A172 (cell line): ENCODE data around the gene ZNF710. TPM values are rescaled to one million over a fixed set of nuclear protein-coding genes. Genes with fewer than 3 reads are reported as not detected.
"Not testable (repeated sequence)": the region's sequence is repeated elsewhere in the genome, so short reads cannot be mapped to it uniquely, and the experiment has no call there.

ENCODE experiments used
- DNase-seq: peaks from one replicate; pipeline ENCODE4 v3.0.0-alpha.2; 2015; ENCODE audit warnings: low spot score
- total RNA-seq: library from RNA; depleted of rRNA; stranded (reverse); fragments of >200 nt; shearing (Covaris generic); gene quantifications from 2 replicates; pipeline ENCODE4 v1.2.3, GENCODE V29; 2014; rRNA removed

ZNF710 gene
- total RNA-seq = 6.2 and 6.6 TPM in 2 replicates

DNA sequence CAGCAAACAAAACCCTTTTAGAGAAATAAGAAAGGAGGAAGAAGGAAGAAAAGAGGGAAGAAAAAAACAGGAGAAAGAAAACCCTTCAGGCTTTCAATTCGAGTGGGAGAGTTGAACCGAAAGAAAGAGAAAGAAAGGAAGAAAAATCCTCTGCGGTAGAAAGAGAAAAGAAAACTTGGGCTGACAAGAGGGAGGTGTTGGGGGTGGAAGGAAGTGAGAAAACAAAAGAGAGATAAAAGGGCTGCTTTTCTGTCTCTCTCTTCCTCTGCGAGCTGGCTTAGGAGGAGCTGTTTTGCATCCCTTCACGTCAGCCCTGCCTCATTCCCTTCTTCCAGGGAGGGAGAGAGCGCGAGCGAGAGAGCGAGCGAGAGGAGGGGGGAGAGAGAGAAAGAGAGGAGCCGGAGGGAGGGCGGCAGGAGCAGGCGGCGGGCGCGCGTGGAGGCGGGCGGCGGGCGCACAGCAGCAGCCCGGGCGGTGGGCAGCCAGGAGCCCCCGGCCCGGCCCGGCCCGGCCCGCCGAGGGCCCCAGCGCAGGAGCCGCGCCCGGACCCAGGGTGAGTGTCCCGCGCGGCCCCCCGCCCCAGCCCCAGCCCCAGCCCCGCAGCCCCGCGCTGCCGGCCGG is at the start of gene ZNF710:
TSS of gene ZNF710 (plus strand) at position 263 of the 621 bp plus-strand sequence. CDS start 65,814 bp downstream, outside the sequence.
- peak; percentile 50 for DNase-seq

GRCh38 chr15:89954541-89954940 is 46.6 kb upstream of the ZNF710 start:
- no peak for DNase-seq

DNA sequence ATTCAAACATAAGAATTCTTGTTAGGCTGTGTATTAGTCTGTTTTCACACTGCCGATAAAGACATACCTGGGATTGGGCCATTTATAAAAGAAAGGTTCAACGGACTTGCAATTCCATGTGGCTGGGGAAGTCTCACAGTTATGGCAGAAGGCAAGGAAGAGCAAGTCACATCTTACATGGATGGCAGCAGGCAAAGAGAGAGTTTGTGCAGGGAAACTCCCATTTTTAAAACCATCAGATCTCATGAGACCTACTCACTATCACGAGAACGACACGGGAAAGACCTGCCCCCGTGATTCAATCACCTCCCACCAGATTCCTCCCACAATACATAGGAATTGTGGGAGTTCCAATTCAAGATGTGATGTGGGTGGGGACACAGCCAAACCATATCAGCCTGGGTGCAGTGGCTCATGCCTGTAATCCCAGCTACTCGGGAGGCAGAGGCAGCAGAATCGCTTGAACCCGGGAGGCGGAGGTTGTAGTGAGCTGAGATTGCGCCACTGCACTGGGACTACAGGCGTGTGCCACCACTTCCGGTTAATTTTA is 45.6 kb upstream of the ZNF710 start:
- not testable (repeated sequence) for DNase-seq

- DNase-seq = no peak
Observed at GRCh38 chr15:89958107-89958805, 42.9 kb upstream of the ZNF710 start.

DNA sequence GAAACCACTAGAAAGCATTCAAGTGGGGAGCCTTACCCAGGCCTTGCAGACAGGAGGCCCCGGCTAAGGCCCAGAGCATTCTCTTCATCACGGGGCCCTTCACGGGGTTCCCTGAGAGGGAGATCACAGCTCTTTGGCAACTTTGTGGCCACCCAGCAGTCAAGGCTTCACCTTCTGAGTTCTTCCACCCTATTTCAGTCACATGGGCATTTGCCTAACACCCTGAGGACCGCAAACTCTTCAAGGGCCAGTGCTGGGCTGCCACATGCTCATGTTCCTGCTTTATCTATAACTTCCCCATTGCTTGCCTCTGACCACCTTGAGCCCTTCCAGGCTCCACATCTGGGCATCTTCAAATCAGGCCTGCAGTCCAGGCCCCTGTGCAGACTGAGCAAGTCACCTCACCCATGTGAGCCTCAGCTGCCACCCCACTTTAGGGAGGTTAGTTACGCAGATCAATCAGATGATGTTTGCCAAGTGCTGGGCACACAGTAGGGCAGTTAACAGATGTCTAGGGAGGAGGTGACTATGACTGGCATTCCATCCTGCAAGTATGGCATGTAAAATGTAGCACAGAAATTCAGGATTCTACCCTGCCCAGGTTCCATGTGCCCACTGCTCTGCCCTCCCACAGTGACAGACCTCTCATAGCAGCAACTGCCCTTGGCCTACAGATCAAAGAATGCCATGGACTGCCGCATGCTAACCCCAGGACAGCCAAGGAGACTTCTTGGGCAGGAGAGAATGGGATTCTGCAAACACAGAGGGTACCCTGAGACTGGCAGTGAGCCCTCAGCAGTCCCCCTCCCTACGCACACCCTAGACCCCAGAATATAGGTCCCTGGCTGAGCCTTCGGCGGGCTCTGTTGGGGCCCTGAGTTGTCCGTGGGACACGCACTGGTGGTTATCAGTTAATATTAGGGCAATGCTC is 37.6 kb upstream of the ZNF710 start:
- no peak for DNase-seq

GRCh38 chr15:89964232-89964954 is 36.7 kb upstream of the ZNF710 start:
- no peak for DNase-seq

DNA sequence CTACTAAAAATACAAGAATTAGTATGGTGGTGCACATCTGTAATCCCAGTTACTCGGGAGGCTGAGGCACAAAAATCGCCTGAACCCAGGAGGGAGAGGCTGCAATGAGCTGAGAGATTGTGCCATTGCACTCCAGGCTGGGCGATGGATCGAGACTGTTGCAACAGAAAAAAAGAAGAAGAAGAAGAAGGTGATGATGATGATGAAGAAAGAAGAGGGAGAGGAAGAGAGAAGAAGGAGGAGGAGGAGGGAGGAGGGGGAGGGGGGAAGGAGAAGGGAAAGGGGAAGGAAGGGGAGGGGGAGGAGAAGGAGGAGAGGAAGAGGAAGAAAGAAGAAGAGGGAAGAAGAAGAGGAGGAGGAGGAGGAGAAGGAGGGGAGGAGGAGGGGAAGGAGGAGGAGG is 33.2 kb upstream of the ZNF710 start:
- no peak for DNase-seq

DNA sequence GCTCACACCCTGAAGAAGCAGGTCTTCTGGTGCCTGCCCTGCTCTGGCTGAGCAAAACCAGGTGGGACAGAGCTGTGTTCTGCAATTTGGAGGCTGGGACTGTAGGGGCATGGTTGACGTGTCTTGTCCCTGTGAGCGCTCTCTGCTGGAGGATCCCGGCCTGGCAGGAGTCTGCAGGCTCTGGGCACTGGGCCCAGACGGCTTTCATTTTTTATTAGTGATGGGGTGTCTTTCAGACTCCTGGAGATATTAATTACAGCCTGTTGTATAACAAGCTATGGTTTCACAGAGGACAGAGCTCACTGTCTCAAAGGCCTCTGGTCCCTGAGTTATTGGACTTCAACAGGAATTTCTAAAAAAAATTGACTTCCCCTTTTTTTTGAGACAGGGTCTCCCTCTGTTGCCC is 29.5 kb upstream of the ZNF710 start:
- peak; percentile 18 for DNase-seq

DNA sequence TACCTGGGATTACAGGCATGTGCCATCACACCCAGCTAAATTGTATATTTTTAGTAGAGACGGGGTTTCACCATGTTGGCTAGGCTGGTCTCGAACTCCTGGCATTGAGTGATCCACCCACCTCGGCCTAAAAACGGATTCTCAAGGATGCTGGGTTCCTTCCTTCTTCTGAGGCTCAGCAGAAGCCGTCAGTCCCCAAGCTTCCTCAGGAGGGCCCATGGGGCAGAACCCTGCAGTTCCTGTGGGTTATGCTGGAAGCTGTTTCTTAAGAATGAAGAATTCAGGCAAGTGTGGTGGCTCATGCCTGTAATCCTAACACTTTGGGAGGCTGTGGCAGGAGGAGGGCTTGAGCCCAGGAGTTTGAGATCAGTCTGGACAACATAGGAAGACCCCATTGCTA is 29.0 kb upstream of the ZNF710 start:
- no peak for DNase-seq

- DNase-seq = no peak
Observed at GRCh38 chr15:89975482-89976245, 25.5 kb upstream of the ZNF710 start.

DNA sequence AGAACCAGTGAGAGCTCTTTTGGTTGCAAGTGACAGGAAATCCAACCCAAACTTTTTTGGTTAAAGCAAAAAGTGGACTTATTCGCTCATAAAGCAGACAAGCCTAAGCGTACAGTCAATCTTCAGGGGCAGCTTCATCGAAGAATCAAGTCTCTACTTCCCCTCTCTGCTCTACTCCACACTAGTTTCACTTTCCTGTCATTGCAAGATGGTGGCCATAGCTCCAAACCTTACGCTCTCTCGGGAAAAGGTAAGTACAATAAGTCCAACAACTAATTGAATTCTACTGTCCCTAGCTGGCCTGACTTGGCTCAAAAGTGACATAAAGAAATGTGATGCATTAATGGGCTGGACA is 24.9 kb upstream of the ZNF710 start:
- DNase-seq = no peak

DNA sequence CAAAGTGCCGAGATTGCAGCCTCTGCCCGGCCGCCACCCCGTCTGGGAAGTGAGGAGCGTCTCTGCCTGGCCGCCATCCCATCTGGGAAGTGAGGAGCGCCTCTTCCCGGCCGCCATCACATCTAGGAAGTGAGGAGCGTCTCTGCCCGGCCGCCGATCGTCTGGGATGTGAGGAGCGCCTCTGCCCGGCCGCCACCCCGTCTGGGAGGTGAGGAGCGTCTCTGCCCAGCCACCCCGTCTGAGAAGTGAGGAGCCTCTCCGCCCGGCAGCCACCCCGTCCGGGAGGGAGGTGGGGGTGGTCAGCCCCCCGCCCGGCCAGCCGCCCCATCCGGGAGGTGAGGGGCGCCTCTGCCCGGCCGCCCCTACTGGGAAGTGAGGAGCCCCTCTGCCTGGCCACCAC is 23.3 kb upstream of the ZNF710 start:
- DNase-seq = not testable (repeated sequence)

DNA sequence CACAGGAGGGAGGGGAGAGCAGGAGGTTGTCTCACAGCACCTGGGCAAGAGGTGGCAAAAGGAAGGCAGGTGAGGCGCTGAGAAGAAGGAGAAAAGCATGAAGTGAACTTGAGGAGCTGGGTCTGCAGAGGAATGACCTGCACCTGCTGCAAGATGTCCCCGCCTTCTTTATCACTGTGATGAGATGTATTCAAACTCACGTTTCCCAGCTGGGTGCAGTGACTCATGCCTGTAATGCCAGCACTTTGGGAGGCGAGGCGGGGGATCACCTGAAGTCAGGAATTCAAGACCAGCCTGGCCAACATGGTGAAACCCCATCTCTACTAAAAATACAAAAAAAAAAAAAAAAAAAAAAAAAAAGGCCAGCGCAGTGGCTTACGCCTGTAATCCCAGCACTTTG is 22.2 kb upstream of the ZNF710 start:
- DNase-seq = no peak

- DNase-seq = no peak
Observed at GRCh38 chr15:89980896-89981295, 20.2 kb upstream of the ZNF710 start.

DNA sequence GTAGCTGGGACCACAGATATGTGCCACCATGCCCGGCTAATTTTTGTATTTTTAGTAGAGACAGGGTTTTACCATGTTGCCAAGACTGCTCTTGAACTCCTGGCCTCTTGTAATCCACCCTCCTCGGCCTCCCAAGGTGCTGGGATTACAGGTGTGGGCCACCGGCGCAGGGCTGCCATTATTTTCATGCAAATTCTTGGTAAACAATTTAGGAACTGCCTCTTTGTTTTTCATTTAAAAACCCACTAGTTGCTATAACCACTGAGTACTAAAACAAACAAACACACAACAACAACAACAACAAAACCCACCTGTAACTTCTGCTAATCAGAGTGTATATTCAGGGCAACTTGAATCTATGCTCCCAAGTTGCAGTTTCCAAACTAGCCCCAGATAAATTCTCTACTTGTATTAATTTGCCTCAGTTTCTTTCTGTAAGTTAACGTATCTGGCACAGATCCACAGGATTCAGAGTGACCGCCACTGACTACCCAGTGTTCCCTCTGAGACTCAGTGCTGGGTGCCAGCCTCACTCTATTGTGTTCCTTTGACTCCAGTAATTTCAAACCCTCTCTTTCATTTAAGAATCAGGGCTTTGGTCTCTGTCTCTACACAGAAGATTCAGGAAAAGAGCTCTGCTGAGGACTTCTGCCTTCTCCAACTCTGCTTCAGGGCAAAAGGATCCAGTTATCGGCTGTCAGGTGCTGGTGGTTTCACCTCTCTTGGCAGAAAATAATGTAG is 18.6 kb upstream of the ZNF710 start:
- DNase-seq = no peak

GRCh38 chr15:89984001-89984400 is 17.1 kb upstream of the ZNF710 start:
- no peak for DNase-seq

DNA sequence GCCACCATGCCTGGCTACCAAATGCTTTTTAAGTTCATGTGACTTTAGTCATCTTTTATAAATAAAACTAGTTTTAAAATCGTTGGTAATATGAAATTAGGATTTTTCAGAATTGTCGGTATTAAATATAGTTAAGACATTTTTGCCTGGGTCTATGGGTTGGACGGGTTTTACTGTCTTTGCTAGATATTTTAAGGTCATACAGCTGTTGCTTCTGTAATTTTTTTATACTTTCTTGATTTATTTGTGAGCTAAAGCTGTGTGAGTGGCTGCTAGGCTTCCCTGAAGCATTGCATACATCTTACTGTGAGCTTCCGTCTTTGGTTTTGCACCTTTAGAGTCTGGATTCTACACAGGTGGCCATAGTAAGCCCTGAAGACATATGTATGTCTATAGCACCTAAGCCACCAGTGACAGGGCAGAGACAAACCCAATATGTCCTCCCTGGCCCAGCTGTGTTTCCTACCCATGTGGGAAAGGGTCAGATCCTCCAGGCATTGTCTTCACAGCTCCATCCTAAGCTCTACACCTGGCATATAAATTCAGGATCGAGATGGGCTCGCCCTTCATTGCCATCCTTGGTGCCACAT is 16.6 kb upstream of the ZNF710 start:
- DNase-seq = no peak

DNA sequence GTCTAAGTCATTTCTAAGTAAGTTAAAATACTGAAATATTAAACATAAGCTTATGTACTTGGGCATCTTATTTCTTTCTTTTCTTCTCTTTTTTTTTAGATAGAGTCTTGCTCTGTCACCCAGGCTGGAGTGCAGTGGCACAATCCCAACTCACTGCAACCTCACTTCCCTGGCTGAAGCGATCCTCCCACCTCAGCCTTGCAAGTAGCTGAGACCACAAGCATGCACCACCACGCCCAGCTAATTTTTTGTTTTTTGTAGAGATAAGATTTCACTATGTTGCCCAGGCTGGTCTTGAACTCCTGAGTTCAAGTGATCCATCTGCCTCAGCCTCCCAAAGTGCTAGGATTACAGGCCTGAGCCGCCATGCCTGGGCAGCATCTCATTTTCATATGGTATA is 16.0 kb upstream of the ZNF710 start:
- no peak for DNase-seq

- DNase-seq = no peak
Observed at GRCh38 chr15:89991312-89991711, 9.8 kb upstream of the ZNF710 start.

DNA sequence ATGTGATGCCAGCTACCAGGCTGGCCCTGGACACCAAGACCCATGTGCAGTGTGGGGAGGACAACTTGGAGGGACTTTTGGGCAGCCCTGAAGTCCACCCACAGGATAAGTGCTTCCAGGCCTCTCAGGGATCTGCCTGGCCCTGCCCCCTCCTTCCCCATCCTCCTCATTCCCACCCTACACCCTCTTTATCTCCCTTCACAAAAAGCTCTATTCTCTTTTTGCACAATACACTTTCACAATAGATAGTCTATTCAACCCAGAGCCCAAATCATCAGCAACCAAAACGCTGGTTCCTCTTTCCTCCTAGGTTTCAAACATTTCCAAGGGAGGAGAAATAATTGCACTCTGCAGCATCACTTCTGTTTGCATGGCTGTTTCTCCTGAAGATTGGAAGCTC is 7.8 kb upstream of the ZNF710 start:
- no peak for DNase-seq
